ENCODE results near the gene TCEAL3. TPM values are rescaled to one million over a fixed set of nuclear protein-coding genes. Genes with fewer than 3 reads are reported as not detected.
A peak's percentile ranks its signal among the peaks of the same experiment; 100 is the strongest.
"Not testable (repeated sequence)": the region's sequence is repeated elsewhere in the genome, so short reads cannot be mapped to it uniquely, and the experiment has no call there.

The TCEAL3 gene
- total RNA-seq, 1 donor from 2014 or later, result 4.6 TPM

DNA sequence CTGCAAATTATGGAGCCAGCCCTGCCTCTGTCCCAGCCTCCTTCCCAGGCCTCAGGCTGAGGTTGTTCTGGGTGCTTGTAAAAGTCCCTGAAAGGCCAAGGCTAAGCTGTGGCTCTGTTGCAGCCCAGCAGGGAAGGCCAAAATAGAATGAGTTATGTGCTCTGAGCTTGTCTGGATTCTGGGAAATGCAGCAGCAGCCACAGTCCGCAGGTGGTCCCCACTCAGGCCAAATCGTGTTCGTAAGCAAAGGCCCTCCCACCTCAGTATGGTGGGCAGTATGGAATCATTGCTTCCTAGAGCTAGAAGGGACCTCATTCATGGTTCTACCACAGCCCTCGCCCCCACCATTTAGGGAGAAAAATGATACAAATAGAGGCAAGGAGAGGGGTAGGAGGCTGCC lies 16.3 kb downstream of the TCEAL3 start:
- no peak for DNase-seq (ENCODE audit: low read depth in 2 of 2)

DNA sequence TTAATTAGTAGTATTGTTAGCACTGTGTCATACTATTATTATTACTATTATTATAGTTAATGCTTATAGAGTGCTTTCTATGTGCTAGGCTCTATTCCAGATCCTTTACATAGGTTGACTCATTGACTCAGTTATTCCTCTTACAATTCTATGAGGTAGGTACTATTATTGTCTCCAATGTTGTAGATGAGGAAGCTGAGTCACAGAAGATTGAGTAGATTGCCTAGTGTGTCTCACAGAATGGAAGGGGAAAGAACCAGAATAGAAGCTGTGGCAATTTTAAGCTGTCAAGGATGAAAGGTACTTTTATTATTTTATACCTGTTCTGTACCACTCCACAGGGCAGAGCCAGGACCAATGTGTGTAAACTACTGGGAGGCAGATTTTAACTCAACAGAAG lies 19.1 kb downstream of the TCEAL3 start:
- peak in 1 of 2 donors; percentile 61 for DNase-seq (ENCODE audit: low read depth in 2 of 2)

DNA sequence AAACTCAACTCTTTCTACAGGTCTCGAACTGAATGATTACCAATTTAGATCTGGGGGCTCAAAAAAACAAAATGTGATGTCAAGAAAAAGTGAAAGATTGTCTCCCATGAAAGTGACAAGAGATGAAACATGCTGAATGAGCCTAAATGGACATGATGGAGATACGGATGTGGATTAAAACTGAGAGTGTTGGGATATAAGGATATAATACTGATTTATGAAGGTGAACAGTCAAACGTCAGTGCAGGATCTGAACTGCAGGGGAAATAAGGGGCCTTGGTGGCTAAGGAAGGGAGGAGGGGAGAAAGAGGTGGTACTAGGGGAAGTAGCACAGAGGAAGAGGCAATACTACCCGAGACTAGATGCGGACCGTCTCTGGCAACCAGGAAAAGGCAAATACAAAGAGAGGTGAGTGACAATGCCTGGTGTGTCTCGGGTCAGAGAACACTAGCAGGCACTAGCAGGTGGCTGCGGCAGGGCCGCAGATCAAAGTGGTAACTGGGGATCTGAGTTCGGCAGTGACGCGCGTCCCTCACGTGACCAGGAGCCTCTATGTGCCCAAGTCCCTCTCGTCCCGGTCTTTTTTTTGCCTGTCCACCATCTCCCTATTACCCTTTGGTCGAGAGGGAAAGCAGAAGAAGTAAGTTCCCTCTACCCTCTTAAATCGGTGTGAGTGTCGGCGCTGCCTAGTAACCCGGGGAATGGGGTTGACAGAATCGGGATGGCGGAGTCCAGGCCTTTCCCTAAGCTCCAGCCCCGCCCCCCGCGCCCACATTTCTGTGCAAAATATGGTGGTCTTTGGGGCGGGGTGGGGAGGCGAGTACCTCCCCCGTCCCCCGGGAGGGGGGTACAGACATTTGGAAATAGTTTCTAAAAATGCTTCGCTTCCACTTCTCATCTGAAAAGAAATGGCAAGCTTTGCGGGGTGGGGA lies 20.9 kb downstream of the TCEAL3 start, which contains the start of gene TCEAL1:
TSS of gene TCEAL1 (plus strand) at position 590 of the 932 bp plus-strand sequence. CDS start 942 bp downstream, outside the sequence.
- DNase-seq (ENCODE audit: low read depth in 2 of 2), result peak; percentile 7 to 57

DNA sequence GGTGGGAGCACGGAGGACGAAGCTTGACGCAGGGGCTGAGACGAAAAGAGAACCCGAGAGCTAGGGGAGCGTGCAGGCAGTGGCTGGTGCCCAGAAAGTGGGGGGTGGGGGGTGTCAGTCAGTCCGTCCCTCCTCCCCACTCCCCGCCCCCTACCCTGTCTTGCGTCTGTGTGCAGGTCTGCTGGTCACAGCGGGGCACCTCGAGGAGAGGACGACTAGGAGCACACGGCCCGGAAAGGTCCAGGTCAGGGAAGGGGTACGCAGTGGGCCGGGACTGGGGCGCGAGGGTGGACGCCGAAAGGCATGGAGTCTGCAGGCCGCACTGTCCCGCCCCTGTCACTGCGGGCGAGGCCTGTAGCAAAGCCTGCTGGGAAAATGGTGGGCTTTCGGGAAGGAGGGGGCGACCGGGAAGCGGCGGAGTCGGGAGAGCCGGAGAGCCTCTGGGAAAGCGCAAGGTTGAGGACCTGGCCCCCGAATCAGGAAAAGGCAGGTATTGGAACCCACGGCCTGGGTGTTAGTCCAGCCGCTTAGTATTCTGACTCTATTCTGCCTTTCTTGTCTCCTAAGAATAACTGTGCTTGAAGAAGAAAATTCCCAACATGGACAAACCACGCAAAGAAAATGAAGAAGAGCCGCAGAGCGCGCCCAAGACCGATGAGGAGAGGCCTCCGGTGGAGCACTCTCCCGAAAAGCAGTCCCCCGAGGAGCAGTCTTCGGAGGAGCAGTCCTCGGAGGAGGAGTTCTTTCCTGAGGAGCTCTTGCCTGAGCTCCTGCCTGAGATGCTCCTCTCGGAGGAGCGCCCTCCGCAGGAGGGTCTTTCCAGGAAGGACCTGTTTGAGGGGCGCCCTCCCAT lies 21.8 kb downstream of the TCEAL3 start:
- peak; percentile 16 to 65 for DNase-seq (ENCODE audit: low read depth in 2 of 2)

- DNase-seq (ENCODE audit: low read depth in 2 of 2), result no peak
These were observed 22.4 kb downstream of the TCEAL3 start for GRCh38 chrX:103630171-103630511.

GRCh38 chrX:103631145-103631544 lies 23.4 kb downstream of the TCEAL3 start:
- DNase-seq (ENCODE audit: low read depth in 2 of 2), result no peak

- no peak for DNase-seq (ENCODE audit: low read depth in 2 of 2)
These were observed 27.7 kb downstream of the TCEAL3 start for GRCh38 chrX:103635436-103635835.

DNA sequence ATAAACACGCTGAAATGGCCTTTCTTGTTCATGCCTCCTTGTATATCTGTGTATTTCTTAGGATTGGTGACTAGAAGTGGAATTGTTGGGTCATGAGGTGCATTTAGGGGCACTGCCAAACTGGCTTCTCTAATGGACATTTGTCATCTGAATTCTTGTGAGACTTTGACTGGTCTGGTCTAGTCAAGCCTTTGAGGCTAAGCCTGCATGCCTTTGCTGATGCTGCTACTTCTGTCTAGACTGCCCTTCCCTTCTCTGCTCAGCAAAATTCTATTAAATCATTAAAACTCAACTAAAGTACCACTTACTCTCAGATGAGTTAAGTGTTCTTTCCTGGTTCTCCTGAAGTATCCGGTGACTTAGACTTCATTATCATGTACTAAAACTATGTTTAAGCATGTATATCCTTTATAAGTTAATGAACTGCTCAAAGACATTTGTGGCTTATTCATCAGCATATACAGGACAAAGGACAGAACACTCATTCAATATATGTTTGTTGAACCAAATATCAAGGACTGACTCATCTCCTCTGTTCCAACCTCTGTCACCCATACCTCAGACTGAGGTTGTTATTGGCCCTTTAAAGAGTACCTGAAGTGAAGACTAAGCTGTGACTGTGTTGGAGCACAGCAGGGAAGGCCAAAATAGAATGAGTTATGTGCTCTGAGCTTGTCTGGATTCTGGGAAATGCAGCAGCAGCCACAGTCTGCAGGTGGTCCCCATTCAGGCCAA lies 30.0 kb downstream of the TCEAL3 start:
- peak in 1 of 2 donors; percentile 12 for DNase-seq (ENCODE audit: low read depth in 2 of 2)

GRCh38 chrX:103638479-103639346 lies 30.9 kb downstream of the TCEAL3 start:
- peak in 1 of 2 donors; percentile 16 for DNase-seq (ENCODE audit: low read depth in 2 of 2)

- DNase-seq (ENCODE audit: low read depth in 2 of 2), result peak in 1 of 2 donors; percentile 5
These were observed 32.8 kb downstream of the TCEAL3 start for GRCh38 chrX:103640401-103641155.

DNA sequence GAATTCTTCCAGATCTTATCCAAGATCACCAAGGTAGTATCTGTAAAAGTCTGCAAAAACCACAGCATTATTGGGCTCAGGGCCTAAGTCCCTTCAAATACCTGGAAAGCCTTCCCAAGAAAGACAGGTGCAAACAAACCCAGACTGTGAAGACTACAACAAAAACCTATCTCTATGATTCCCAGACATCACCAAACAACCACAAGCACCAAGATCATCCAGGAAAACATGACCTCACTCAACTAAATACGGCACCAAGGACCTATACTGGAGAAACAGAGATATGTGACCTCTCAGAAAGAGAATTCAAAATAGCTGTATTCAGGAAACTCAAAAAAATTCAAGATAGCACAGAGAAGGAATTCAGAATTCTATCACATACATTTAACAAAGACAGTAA lies 36.4 kb downstream of the TCEAL3 start:
- no peak for DNase-seq (ENCODE audit: low read depth in 2 of 2)

- no peak for DNase-seq (ENCODE audit: low read depth in 2 of 2)
These were observed 39.9 kb downstream of the TCEAL3 start for GRCh38 chrX:103647630-103648029.

GRCh38 chrX:103651151-103651773 lies 43.5 kb downstream of the TCEAL3 start:
- no peak for DNase-seq (ENCODE audit: low read depth in 2 of 2)

GRCh38 chrX:103655230-103656000 lies 47.7 kb downstream of the TCEAL3 start:
- not testable (repeated sequence) for DNase-seq (ENCODE audit: low read depth in 2 of 2)

DNA sequence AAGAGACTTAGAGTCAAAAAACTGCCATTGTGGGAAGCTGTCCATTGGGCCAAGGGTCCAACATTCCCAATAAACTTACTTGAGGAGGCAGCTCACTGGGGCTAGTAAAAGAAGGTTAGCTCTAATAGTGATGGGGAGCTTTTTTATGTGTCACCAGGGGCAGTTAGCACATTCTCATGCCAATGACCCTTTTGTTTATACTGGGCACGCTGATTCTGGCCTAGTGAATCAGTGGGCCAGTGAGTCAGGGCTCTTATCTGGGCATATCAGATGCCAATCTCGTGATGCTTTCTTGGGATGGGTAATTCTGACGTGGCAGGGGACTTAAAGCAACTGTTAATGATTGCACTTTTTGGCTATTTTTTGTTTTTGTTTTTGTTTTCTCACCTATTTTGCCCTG lies 48.9 kb downstream of the TCEAL3 start:
- peak in 1 of 2 donors; percentile 69 for DNase-seq (ENCODE audit: low read depth in 2 of 2)

- not testable (repeated sequence) for DNase-seq (ENCODE audit: low read depth in 2 of 2)
These were observed 49.3 kb downstream of the TCEAL3 start for GRCh38 chrX:103657066-103657465.

GRCh38 chrX:103658681-103659433 lies 51.1 kb downstream of the TCEAL3 start:
- no peak for DNase-seq (ENCODE audit: low read depth in 2 of 2)

DNA sequence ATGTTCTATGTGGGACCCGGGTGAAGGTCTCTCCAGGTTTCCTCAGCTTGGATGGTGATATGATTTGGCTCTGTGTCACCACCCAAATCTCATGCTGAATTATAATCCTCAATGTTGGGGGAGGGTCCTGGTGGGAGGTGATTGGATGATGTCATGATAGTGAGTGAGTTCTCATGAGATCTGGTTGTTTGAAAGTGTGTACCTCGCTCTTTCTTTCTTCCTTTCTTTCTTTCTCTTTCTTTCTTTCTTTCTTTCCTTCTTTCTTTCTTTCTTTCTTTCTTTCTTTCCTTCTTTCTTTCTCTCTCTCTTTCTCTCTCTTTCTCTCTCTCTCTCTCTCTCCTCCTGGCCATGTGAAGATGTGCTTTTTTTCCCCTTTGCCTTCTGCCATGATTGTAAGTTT lies 51.7 kb downstream of the TCEAL3 start:
- not testable (repeated sequence) for DNase-seq (ENCODE audit: low read depth in 2 of 2)
